ENCODE measurements around the gene KCNH3. TPM values are rescaled to one million over a fixed set of nuclear protein-coding genes. Genes with fewer than 3 reads are reported as not detected.
A peak's percentile ranks its signal among the peaks of the same experiment; 100 is the strongest.

The KCNH3 gene
- total RNA-seq, 1 experiment from 2014 or later, result 0.26 TPM

DNA sequence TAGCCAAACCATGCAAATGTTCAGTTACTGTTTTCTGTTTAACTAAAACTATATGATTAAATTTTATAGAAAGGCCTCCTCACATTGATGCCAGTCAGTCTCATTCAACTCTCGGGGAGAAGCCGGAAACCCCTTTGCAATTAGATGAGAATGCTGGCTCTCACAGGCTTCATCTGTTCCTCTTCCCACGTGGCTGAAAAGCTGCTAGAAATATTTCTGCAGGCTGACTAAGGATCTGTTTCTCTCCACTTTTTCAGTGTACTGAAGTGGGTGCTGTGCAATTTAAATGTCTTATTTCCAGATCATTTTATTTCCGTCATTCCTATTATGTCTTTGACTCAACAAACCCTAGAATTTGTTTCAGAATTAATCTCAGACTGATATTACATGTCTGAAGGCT lies 17.4 kb upstream of the KCNH3 start:
- no peak overlapping the region for H3K14ac ChIP-seq (ENCODE audit: insufficient read depth, low read length)
- no peak overlapping the region for H3K56ac ChIP-seq (ENCODE audit: insufficient read length, low read depth, low read length)
- H4K8ac ChIP-seq (replicated peaks; ENCODE audit: insufficient read length, low read depth, low read length), result no peak overlapping the region
- H2BK120ac ChIP-seq (ENCODE audit: low read depth, low read length, poor library complexity, severe bottlenecking), result no peak overlapping the region
- H3K4me2 ChIP-seq (ENCODE audit: insufficient read depth, insufficient read length, low read length), result no peak overlapping the region
- Mint-ChIP-seq H3K4me3 (no peak overlapping the region), H3K27ac (peak overlapping the region in 2 of 3 experiments; percentile 38 to 76; a peak in 1 of 7 replicates), H3K4me1 (no peaks in the 10 kb centered on the region), H3K36me3 (ENCODE audit: insufficient read depth in 1 of 3, low read depth in 3 of 3) (peaks cover 7 to 31% (median 26%) of the 10 kb centered on the region in 3 experiments; a peak in 6 of 7 replicates), H3K27me3 (ENCODE audit: low read depth) (no peaks in the 10 kb centered on the region), H3K9me3 (no peaks in the 10 kb centered on the region)
- H2AK5ac ChIP-seq (ENCODE audit: insufficient read length, low read length), result no peak overlapping the region
- H3K27ac ChIP-seq (ENCODE audit: insufficient read length, low read depth, low read length), result no peak overlapping the region
- H3K27me3 ChIP-seq (ENCODE audit: insufficient read depth, low read length), result no peaks in the 10 kb centered on the region
- TF ChIP-seq, protein P1, sequence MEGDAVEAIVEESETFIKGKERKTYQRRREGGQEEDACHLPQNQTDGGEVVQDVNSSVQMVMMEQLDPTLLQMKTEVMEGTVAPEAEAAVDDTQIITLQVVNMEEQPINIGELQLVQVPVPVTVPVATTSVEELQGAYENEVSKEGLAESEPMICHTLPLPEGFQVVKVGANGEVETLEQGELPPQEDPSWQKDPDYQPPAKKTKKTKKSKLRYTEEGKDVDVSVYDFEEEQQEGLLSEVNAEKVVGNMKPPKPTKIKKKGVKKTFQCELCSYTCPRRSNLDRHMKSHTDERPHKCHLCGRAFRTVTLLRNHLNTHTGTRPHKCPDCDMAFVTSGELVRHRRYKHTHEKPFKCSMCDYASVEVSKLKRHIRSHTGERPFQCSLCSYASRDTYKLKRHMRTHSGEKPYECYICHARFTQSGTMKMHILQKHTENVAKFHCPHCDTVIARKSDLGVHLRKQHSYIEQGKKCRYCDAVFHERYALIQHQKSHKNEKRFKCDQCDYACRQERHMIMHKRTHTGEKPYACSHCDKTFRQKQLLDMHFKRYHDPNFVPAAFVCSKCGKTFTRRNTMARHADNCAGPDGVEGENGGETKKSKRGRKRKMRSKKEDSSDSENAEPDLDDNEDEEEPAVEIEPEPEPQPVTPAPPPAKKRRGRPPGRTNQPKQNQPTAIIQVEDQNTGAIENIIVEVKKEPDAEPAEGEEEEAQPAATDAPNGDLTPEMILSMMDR (conservative IDR thresholded peaks at IDR 0.05), result no peak
- no peak overlapping the region for H3K4ac ChIP-seq (ENCODE audit: low read depth, low read length)
- no peak for DNase-seq
- H3K9me3 ChIP-seq (ENCODE audit: control insufficient read depth, low read depth, low read length), result no peaks in the 10 kb centered on the region
- no peak overlapping the region for H4K91ac ChIP-seq (ENCODE audit: insufficient read length, low read depth, low read length)
- no CpG with 5 or more reads among the region's 4 CpGs for WGBS (ENCODE audit: extremely low coverage, insufficient read length, low lambda C conversion rate)
- H3K79me1 ChIP-seq (ENCODE audit: insufficient read depth, low read depth, low read length, poor library complexity, severe bottlenecking), result no peaks in the 10 kb centered on the region
- H3K18ac ChIP-seq (ENCODE audit: insufficient read length, low read depth, low read length), result no peak overlapping the region
- H3K23ac ChIP-seq (ENCODE audit: insufficient read length, low read depth, low read length), result no peak overlapping the region
- H3K79me2 ChIP-seq (ENCODE audit: insufficient read depth, low read length), result no peaks in the 10 kb centered on the region
- no peak overlapping the region for H2AFZ ChIP-seq (ENCODE audit: low read length)
- H2BK15ac ChIP-seq (ENCODE audit: low read depth, low read length), result no peak overlapping the region
- H3T11ph ChIP-seq (ENCODE audit: low read length), result no peak overlapping the region
- no peaks in the 10 kb centered on the region for H4K20me1 ChIP-seq (ENCODE audit: control insufficient read depth, insufficient read depth, insufficient read length)
- no peak overlapping the region for H3K9ac ChIP-seq (ENCODE audit: extremely low read depth, insufficient read length, low read length)
- no peak overlapping the region for H4K5ac ChIP-seq (ENCODE audit: insufficient read length, low read depth, low read length)
- H2BK20ac ChIP-seq (ENCODE audit: low read depth, low read length, poor library complexity, severe bottlenecking), result no peak overlapping the region
- no peaks in the 10 kb centered on the region for H3K4me1 ChIP-seq (ENCODE audit: insufficient read depth, low read length)
- no peak overlapping the region for H2BK5ac ChIP-seq (ENCODE audit: insufficient read length, low read length)
- no peaks in the 10 kb centered on the region for H3K23me2 ChIP-seq (ENCODE audit: insufficient read length, low read depth, low read length, poor library complexity, severe bottlenecking)
- H2BK12ac ChIP-seq (ENCODE audit: insufficient read length, low read depth, low read length), result no peak overlapping the region

All from H9 (cell line).